Ishikawa (cell line): ENCODE data around the gene SEL1L3.

Experiments used
- CEBPB ChIP-seq: IDR thresholded peaks from 2 replicates; pipeline ENCODE4 v1.6.1; 2012
- CREB1 ChIP-seq: IDR thresholded peaks from 2 replicates; pipeline ENCODE4 v1.6.1; 2012; ENCODE audit warnings: low read depth
- EGR1 ChIP-seq: IDR thresholded peaks from 2 replicates; pipeline ENCODE4 v1.6.1; 2012
- EP300 ChIP-seq: IDR thresholded peaks from 2 replicates; pipeline ENCODE4 v1.6.1; 2012; ENCODE audit warnings: borderline replicate concordance
- FOXM1 ChIP-seq: IDR thresholded peaks from 2 replicates; pipeline ENCODE4 v1.6.1; 2012; ENCODE audit warnings: low read depth, borderline replicate concordance
- MAX ChIP-seq: IDR thresholded peaks from 2 replicates; pipeline ENCODE4 v1.6.1; 2012
- NFIC ChIP-seq: IDR thresholded peaks from 2 replicates; pipeline ENCODE4 v1.6.1; 2012
- RAD21 ChIP-seq: IDR thresholded peaks from 2 replicates; pipeline ENCODE4 v1.6.1; 2012; ENCODE audit warnings: low read depth
- REST ChIP-seq: IDR thresholded peaks from 2 replicates; pipeline ENCODE4 v1.6.1; 2012; ENCODE audit warnings: low read depth, mild to moderate bottlenecking
- TAF1 ChIP-seq: IDR thresholded peaks from 2 replicates; pipeline ENCODE4 v1.6.1; 2012; ENCODE audit warnings: low read depth, mild to moderate bottlenecking
- TCF12 ChIP-seq: IDR thresholded peaks from 2 replicates; pipeline ENCODE4 v1.6.1; 2012; ENCODE audit warnings: low read depth
- TEAD4 ChIP-seq: IDR thresholded peaks from 2 replicates; pipeline ENCODE4 v1.6.1; 2012
- USF1 ChIP-seq: IDR thresholded peaks from 2 replicates; pipeline ENCODE4 v1.6.1; 2012
- YY1 ChIP-seq: IDR thresholded peaks from 2 replicates; pipeline ENCODE4 v1.6.1; 2012; ENCODE audit warnings: low read depth
- ZBTB7A ChIP-seq: IDR thresholded peaks from 2 replicates; pipeline ENCODE4 v1.6.1; 2012; ENCODE audit warnings: low read depth

The SEL1L3 gene

GRCh38 chr4:25788703-25789238, 74.0 kb downstream of the SEL1L3 start:
- TF ChIP-seq TEAD4 (no peak), CEBPB (no peak), MAX (no peak), USF1 (no peak), FOXM1 (no peak), ZBTB7A (no peak), YY1 (no peak), CREB1 (no peak), REST (no peak), TAF1 (no peak), TCF12 (no peak), EGR1 (no peak), NFIC (no peak), EP300 (no peak), RAD21 (no peak)

- no peak for TF ChIP-seq FOXM1
- no peak for TF ChIP-seq USF1
- TF ChIP-seq TAF1, result no peak
- TF ChIP-seq REST, result no peak
- no peak for TF ChIP-seq EP300
- TF ChIP-seq TCF12, result no peak
- no peak for TF ChIP-seq TEAD4
- TF ChIP-seq RAD21, result no peak
- TF ChIP-seq CREB1, result no peak
- no peak for TF ChIP-seq ZBTB7A
- no peak for TF ChIP-seq EGR1
- TF ChIP-seq CEBPB, result no peak
- no peak for TF ChIP-seq YY1
- TF ChIP-seq MAX, result no peak
- TF ChIP-seq NFIC, result no peak
Observed at GRCh38 chr4:25786497-25787065, 76.2 kb downstream of the SEL1L3 start.

- TF ChIP-seq FOXM1 (no peak), YY1 (no peak), USF1 (no peak), EP300 (no peak), EGR1 (no peak)
Observed at GRCh38 chr4:25783943-25784342, 78.8 kb downstream of the SEL1L3 start.

- no peak for TF ChIP-seq RAD21
- no peak for TF ChIP-seq ZBTB7A
- no peak for TF ChIP-seq FOXM1
- TF ChIP-seq YY1, result no peak
- no peak for TF ChIP-seq EP300
- TF ChIP-seq USF1, result no peak
Observed at GRCh38 chr4:25783126-25783525, 79.7 kb downstream of the SEL1L3 start.

- no peak for TF ChIP-seq CEBPB
- TF ChIP-seq NFIC, result no peak
- no peak for TF ChIP-seq ZBTB7A
- TF ChIP-seq EGR1, result no peak
- no peak for TF ChIP-seq TAF1
- no peak for TF ChIP-seq USF1
- no peak for TF ChIP-seq EP300
- no peak for TF ChIP-seq TEAD4
- no peak for TF ChIP-seq FOXM1
- no peak for TF ChIP-seq MAX
Observed at GRCh38 chr4:25782482-25782881, 80.3 kb downstream of the SEL1L3 start.
